ENCODE results near the gene MAT2B. TPM values are rescaled to one million over a fixed set of nuclear protein-coding genes. Genes with fewer than 3 reads are reported as not detected.

MAT2B gene
- polyA plus RNA-seq, 1 of the 3 experiments (the other 2 are of a cell fraction): 30.1 TPM

- Histone ChIP-seq H4K20me1 (ENCODE audit: insufficient read depth) (no peaks in the 10 kb centered on the region), H3K27ac (ENCODE audit: low read depth in 2 of 2, low read length in 1 of 2) (no peak overlapping the region; a peak in 1 of 4 replicates), H3F3A (replicated peaks; ENCODE audit: insufficient read depth) (no peaks in the 10 kb centered on the region), H3K9me3 (no peaks in the 10 kb centered on the region), H3K9ac (no peak overlapping the region), H3K79me2 (ENCODE audit: insufficient read depth) (no peaks in the 10 kb centered on the region), H3K27me3 (ENCODE audit: insufficient read depth) (no peaks in the 10 kb centered on the region), H3K36me3 (replicated peaks in 1 of 2; ENCODE audit: control insufficient read depth in 1 of 2, insufficient read depth in 2 of 2, low read length in 1 of 2) (no peaks in the 10 kb centered on the region), H3K4me3 (ENCODE audit: low read depth in 2 of 2, low read length in 1 of 2) (no peak overlapping the region), H3K4me1 (ENCODE audit: control insufficient read depth in 1 of 2, insufficient read depth in 2 of 2, low read depth in 1 of 2, low read length in 1 of 2) (peaks cover 0 to 15% of the 10 kb centered on the region in 2 experiments; a peak in 2 of 4 replicates), H2AFZ (ENCODE audit: low read depth) (no peak overlapping the region), H3K4me2 (no peak overlapping the region), H3K9me2 (no peaks in the 10 kb centered on the region)
- 75% methylated on average over 4 of the region's 4 CpGs for WGBS (ENCODE audit: low lambda C conversion rate)
- TF ChIP-seq RAD21 (IDR thresholded peaks at IDR 0.05; ENCODE audit: low read length) (no peak), EP300 (IDR thresholded peaks at IDR 0.05; ENCODE audit: borderline replicate concordance in 1 of 2, low read depth in 1 of 2, low read length in 1 of 2) (peak in 1 of 2 experiments; percentile 21; a peak in 1 of 4 replicates), TCF12 (IDR thresholded peaks at IDR 0.05) (no peak), GATA2 (CRISPR knock-in tag; IDR thresholded peaks at IDR 0.05) (0 out of 2 replicates have a peak, but pooled peaks have one; percentile 19), RCOR1 (IDR thresholded peaks at IDR 0.05; ENCODE audit: low read length) (no peak)
- DNase-seq: no peak
- ChIA-PET CTCF (interaction anchor here (0.7 to 1.5 kb wide), 3 partner anchors 12 to 400 kb away, joined by 3 to 5 read pairs (median 5); no protein-coding TSS in a partner anchor), POLR2A (no interaction called here)
Observed at GRCh38 chr5:163544836-163545235, 39.4 kb downstream of the MAT2B start.

GRCh38 chr5:163548649-163549048, 43.2 kb downstream of the MAT2B start:
- ChIA-PET POLR2A (no interaction called here), CTCF (interaction anchor here (1.1 to 1.5 kb wide), 3 partner anchors 16 to 177 kb away, joined by 4 to 6 read pairs (median 6); no protein-coding TSS in a partner anchor)
- Histone ChIP-seq H3K4me1 (ENCODE audit: control insufficient read depth in 1 of 2, insufficient read depth in 2 of 2, low read depth in 1 of 2, low read length in 1 of 2) (peaks cover 0 to 15% of the 10 kb centered on the region in 2 experiments; a peak in 2 of 4 replicates), H3K79me2 (ENCODE audit: insufficient read depth) (no peaks in the 10 kb centered on the region), H3K27me3 (ENCODE audit: insufficient read depth) (no peaks in the 10 kb centered on the region), H3K9me2 (no peaks in the 10 kb centered on the region), H2AFZ (ENCODE audit: low read depth) (no peak overlapping the region), H3K9ac (no peak overlapping the region), H3K4me3 (ENCODE audit: low read depth in 2 of 2, low read length in 1 of 2) (no peak overlapping the region), H3K36me3 (replicated peaks in 1 of 2; ENCODE audit: control insufficient read depth in 1 of 2, insufficient read depth in 2 of 2, low read length in 1 of 2) (no peaks in the 10 kb centered on the region), H4K20me1 (ENCODE audit: insufficient read depth) (no peaks in the 10 kb centered on the region), H3K27ac (ENCODE audit: low read depth in 2 of 2, low read length in 1 of 2) (no peak overlapping the region), H3K4me2 (no peak overlapping the region), H3F3A (replicated peaks; ENCODE audit: insufficient read depth) (no peaks in the 10 kb centered on the region), H3K9me3 (no peaks in the 10 kb centered on the region)
- WGBS (ENCODE audit: low lambda C conversion rate): 66% methylated on average over 5 of the region's 5 CpGs
- DNase-seq: no peak
- TF ChIP-seq JUND (IDR thresholded peaks at IDR 0.05) (no peak), TCF12 (IDR thresholded peaks at IDR 0.05) (no peak), ZBTB33 (IDR thresholded peaks at IDR 0.05; ENCODE audit: borderline replicate concordance, low read depth) (no peak), TAF1 (IDR thresholded peaks at IDR 0.05; ENCODE audit: borderline replicate concordance, low read depth, low read length) (no peak), SIN3A (IDR thresholded peaks at IDR 0.05; ENCODE audit: borderline replicate concordance, low read depth, low read length) (no peak), RFX5 (IDR thresholded peaks at IDR 0.05; ENCODE audit: low read length) (no peak), TEAD4 (IDR thresholded peaks at IDR 0.05; ENCODE audit: borderline replicate concordance, insufficient read depth) (no peak), RAD21 (IDR thresholded peaks at IDR 0.05; ENCODE audit: low read length) (no peak), ELF1 (IDR thresholded peaks at IDR 0.05) (no peak), CHD2 (IDR thresholded peaks at IDR 0.05; ENCODE audit: low read length, partially characterized antibody) (no peak), POLR2AphosphoS5 (IDR thresholded peaks at IDR 0.05; ENCODE audit: low read depth, low read length) (no peak), NRF1 (IDR thresholded peaks at IDR 0.05; ENCODE audit: low read depth, low read length) (no peak), REST (IDR thresholded peaks at IDR 0.05; ENCODE audit: low read depth, low read length) (no peak), USF2 (IDR thresholded peaks at IDR 0.05; ENCODE audit: borderline replicate concordance, low read depth, low read length) (no peak), IRF3 (IDR thresholded peaks at IDR 0.05; ENCODE audit: low read depth, low read length) (no peak), PBX3 (IDR thresholded peaks at IDR 0.05) (no peak), MEF2A (IDR thresholded peaks at IDR 0.05; ENCODE audit: borderline replicate concordance, low read depth) (no peak)

Measured in SK-N-SH (cell line).